GM23248 (cell line): ENCODE measurements around the gene L3MBTL2.

Experiments
- EZH2 ChIP-seq: fragments of 200-600 bp; sonication (generic); IDR thresholded peaks from 2 replicates; pipeline ENCODE4 v1.6.1; 2018; ENCODE audit warnings: antibody characterized with exemption, mild to moderate bottlenecking; ENCODE audit not compliant: insufficient read depth, poor library complexity, severe bottlenecking
- EZH2phosphoT487 ChIP-seq: fragments of 200-600 bp; sonication (generic); IDR thresholded peaks from 2 replicates; pipeline ENCODE4 v1.6.1; 2018; ENCODE audit warnings: antibody characterized with exemption, moderate library complexity, mild to moderate bottlenecking, low read depth; ENCODE audit not compliant: insufficient read depth

GRCh38 chr22:41249442-41249841, 44.3 kb downstream of the L3MBTL2 start:
- TF ChIP-seq EZH2 (no peak), EZH2phosphoT487 (no peak)
